SK-N-SH (cell line): Measurements from ENCODE around the gene DHRS1. TPM values are rescaled to one million over a fixed set of nuclear protein-coding genes. Genes with fewer than 3 reads are reported as not detected.

Experiments used
- CTCF ChIA-PET: fragments of 300-600, 350-600 bp; formaldehyde crosslinking; extraction: SDS; loops from one replicate; lab custom pipeline; 2021; lab: Yijun Ruan, JAX
- POLR2A ChIA-PET: fragments of 350-600 bp; sonication (Branson Sonifier 250); formaldehyde crosslinking; extraction: SDS; loops from one replicate; lab custom pipeline; 2020; ENCODE audit warnings: antibody characterized with exemption, inconsistent platforms; lab: Yijun Ruan, JAX
- DNase-seq: peaks from one replicate; pipeline ENCODE4 v3.0.0; 2012
- H2AFZ ChIP-seq: fragments of 200-600 bp; sonication (generic); 2 replicates; pipeline ENCODE4 v1.8.1; 2016; ENCODE audit warnings: antibody characterized with exemption, mild to moderate bottlenecking, low read depth
- H3F3A ChIP-seq: fragments of 200-600 bp; sonication (generic); replicated peaks from 2 replicates; pipeline ENCODE3; 2016; ENCODE audit warnings: antibody characterized with exemption, mild to moderate bottlenecking; ENCODE audit not compliant: insufficient read depth
- H3K27ac ChIP-seq, 2 experiments: fragments of 200-500 bp in 1 of 2; fragments of 200-600 bp in 1 of 2; sonication (Bioruptor generic) in 1 of 2; sonication (generic), shearing (Covaris generic) in 1 of 2; 2 replicates each; pipeline versions ENCODE4 v1.5.1 to v1.6.1; 2014 to 2016; ENCODE audit warnings: low read depth in 2 of 2, inconsistent platforms in 1 of 2, low read length in 1 of 2, mild to moderate bottlenecking in 1 of 2, mixed read lengths in 1 of 2
- H3K27me3 ChIP-seq: fragments of 200-600 bp; sonication (generic), shearing (Covaris generic); 2 replicates; pipeline ENCODE4 v1.6.1; 2016; ENCODE audit warnings: mixed run types; ENCODE audit not compliant: insufficient read depth
- H3K36me3 ChIP-seq, 2 experiments: fragments of 200-500 bp in 1 of 2; fragments of 200-600 bp in 1 of 2; sonication (Bioruptor generic) in 1 of 2; sonication (generic) in 1 of 2; replicated peaks in 1 of 2; 2 replicates each; pipeline versions ENCODE3 to v1.5.1; 2014 to 2016; ENCODE audit warnings: low read length in 1 of 2, mild to moderate bottlenecking in 1 of 2; ENCODE audit not compliant: insufficient read depth in 2 of 2, control insufficient read depth in 1 of 2
- H3K4me1 ChIP-seq, 2 experiments: fragments of 200-500 bp in 1 of 2; fragments of 200-600 bp in 1 of 2; sonication (Bioruptor generic) in 1 of 2; sonication (generic), shearing (Covaris generic) in 1 of 2; 2 replicates each; pipeline versions ENCODE4 v1.5.1 to v1.6.1; 2014 to 2016; ENCODE audit warnings: low read depth in 1 of 2, low read length in 1 of 2, mixed run types in 1 of 2; ENCODE audit not compliant: insufficient read depth in 2 of 2, control insufficient read depth in 1 of 2
- H3K4me2 ChIP-seq: fragments of 200-600 bp; sonication (generic), shearing (Covaris generic); 2 replicates; pipeline ENCODE4 v1.6.1; 2017; ENCODE audit warnings: mixed run types
- H3K4me3 ChIP-seq, 2 experiments: fragments of 200-500 bp in 1 of 2; fragments of 200-600 bp in 1 of 2; sonication (Bioruptor generic) in 1 of 2; sonication (generic), shearing (Covaris generic) in 1 of 2; 2 replicates each; pipeline versions ENCODE4 v1.5.1 to v1.8.1; 2014 to 2016; ENCODE audit warnings: low read depth in 2 of 2, inconsistent platforms in 1 of 2, low read length in 1 of 2, mild to moderate bottlenecking in 1 of 2, mixed read lengths in 1 of 2, moderate library complexity in 1 of 2
- H3K79me2 ChIP-seq: fragments of 200-600 bp; sonication (generic); 2 replicates; pipeline ENCODE4 v1.8.1; 2017; ENCODE audit warnings: mild to moderate bottlenecking; ENCODE audit not compliant: insufficient read depth
- H3K9ac ChIP-seq: fragments of 200-600 bp; sonication (generic); 2 replicates; pipeline ENCODE4 v1.6.1; 2017; ENCODE audit warnings: mixed run types
- H3K9me2 ChIP-seq: fragments of 200-600 bp; sonication (generic); 2 replicates; pipeline ENCODE4 v1.6.1; 2017; ENCODE audit warnings: mixed run types
- H3K9me3 ChIP-seq: fragments of 200-600 bp; sonication (generic); 2 replicates; pipeline ENCODE4 v1.6.1; 2017; ENCODE audit warnings: mixed run types, mild to moderate bottlenecking, moderate library complexity
- H4K20me1 ChIP-seq: fragments of 200-600 bp; sonication (generic); 2 replicates; pipeline ENCODE4 v1.6.1; 2017; ENCODE audit warnings: mild to moderate bottlenecking, mixed run types; ENCODE audit not compliant: insufficient read depth
- FOSL2 ChIP-seq: IDR thresholded peaks from 2 replicates; pipeline ENCODE4 v1.4.0; 2012; ENCODE audit warnings: low read depth, mild to moderate bottlenecking, moderate library complexity, borderline replicate concordance
- GATA2 ChIP-seq: sonication (generic); formaldehyde crosslinking; IDR thresholded peaks from 2 replicates; pipeline ENCODE4 v1.5.0; 2020; ENCODE audit warnings: mild to moderate bottlenecking, missing genetic modification reagents
- JUND ChIP-seq: IDR thresholded peaks from 2 replicates; pipeline ENCODE4 v1.4.0; 2012
- MEF2A ChIP-seq: IDR thresholded peaks from 2 replicates; pipeline ENCODE4 v1.4.0; 2012; ENCODE audit warnings: low read depth, borderline replicate concordance
- MXI1 ChIP-seq: IDR thresholded peaks from 2 replicates; pipeline ENCODE4 v1.6.1; 2012; ENCODE audit warnings: mild to moderate bottlenecking, low read depth, low read length, improper control_type of control experiment
- NRF1 ChIP-seq: IDR thresholded peaks from 2 replicates; pipeline ENCODE4 v1.6.1; 2012; ENCODE audit warnings: low read depth, mild to moderate bottlenecking, low read length
- RAD21 ChIP-seq: IDR thresholded peaks from 2 replicates; pipeline ENCODE4 v1.6.1; 2012; ENCODE audit warnings: mild to moderate bottlenecking, low read length
- RCOR1 ChIP-seq: fragments of 150-350 bp; IDR thresholded peaks from 2 replicates; pipeline ENCODE4 v1.6.1; 2017; ENCODE audit warnings: antibody characterized with exemption, low read length
- RFX5 ChIP-seq: IDR thresholded peaks from 2 replicates; pipeline ENCODE4 v1.6.1; 2012; ENCODE audit warnings: mild to moderate bottlenecking, improper control_type of control experiment, low read length
- RXRA ChIP-seq: IDR thresholded peaks from 2 replicates; pipeline ENCODE4 v1.4.0; 2012; ENCODE audit warnings: low read depth, mild to moderate bottlenecking, borderline replicate concordance
- SIN3A ChIP-seq: IDR thresholded peaks from 2 replicates; pipeline ENCODE4 v1.6.1; 2012; ENCODE audit warnings: low read depth, mild to moderate bottlenecking, low read length, moderate library complexity, borderline replicate concordance
- SMC3 ChIP-seq: IDR thresholded peaks from 2 replicates; pipeline ENCODE4 v1.6.1; 2012; ENCODE audit warnings: low read depth, low read length, improper control_type of control experiment
- TAF1 ChIP-seq: IDR thresholded peaks from 2 replicates; pipeline ENCODE4 v1.6.1; 2012; ENCODE audit warnings: low read depth, mild to moderate bottlenecking, low read length, moderate library complexity, borderline replicate concordance
- YY1 ChIP-seq: IDR thresholded peaks from 2 replicates; pipeline ENCODE4 v1.4.0; 2012; ENCODE audit warnings: low read depth, mild to moderate bottlenecking
- WGBS: methylation state at CpG from one replicate; pipeline ENCODE4 v1.1.6; 2017; ENCODE audit warnings: low lambda C conversion rate; 5-methylcytosine and 5-hydroxymethylcytosine counted together
- polyA plus RNA-seq, 3 experiments: library from polyadenylated mRNA; depleted of rRNA; stranded (reverse); fragments of >200 nt; gene quantifications; 2 replicates each; pipeline ENCODE4 v1.2.3, GENCODE V29; 2012
- TF ChIP-seq, protein P1 (sequence below): IDR thresholded peaks from 2 replicates; pipeline ENCODE4; 2012
- TF ChIP-seq, protein P2 (sequence below): fragments of 200-600 bp; sonication (generic); IDR thresholded peaks from 2 replicates; pipeline ENCODE4 v1.6.1; 2017; ENCODE audit warnings: antibody characterized with exemption, mild to moderate bottlenecking, moderate library complexity
- TF ChIP-seq, protein P3 (sequence below): fragments of 150-350 bp; IDR thresholded peaks from 2 replicates; pipeline ENCODE4 v1.6.1; 2017; ENCODE audit warnings: antibody characterized with exemption, low read length, low read depth, borderline replicate concordance

Gene DHRS1
- polyA plus RNA-seq, 1 of the 3 experiments (the other 2 are of a cell fraction) = 65.4 TPM

DNA sequence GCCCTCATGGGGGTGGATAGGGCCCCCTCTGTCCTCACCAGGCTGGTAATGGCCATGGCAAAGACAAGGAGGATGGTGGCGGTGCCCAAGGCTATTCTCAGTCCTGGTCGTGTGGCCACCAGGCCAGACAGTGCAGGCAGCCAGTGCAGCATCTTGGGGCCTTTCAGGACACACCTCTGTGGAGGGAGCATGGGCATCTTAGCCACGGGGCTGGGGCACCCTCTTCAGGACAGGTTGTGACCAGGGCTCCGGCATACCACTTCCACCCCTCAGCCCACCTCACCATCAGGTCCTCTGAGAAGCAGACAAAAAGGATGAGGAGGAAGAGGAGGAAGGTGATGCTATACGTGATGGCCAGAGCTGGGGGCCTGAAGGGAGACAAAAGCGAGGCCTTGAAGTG is 24.4 kb upstream of the DHRS1 start:
- no peaks in the 10 kb centered on the region for H3K36me3 ChIP-seq
- H3K27me3 ChIP-seq = peaks cover 11% of the 10 kb centered on the region; the same call in 1 of the 2 replicates
- H2AFZ ChIP-seq = no peak overlapping the region
- no peak for TF ChIP-seq SMC3
- TF ChIP-seq SIN3A = no peak
- TF ChIP-seq NRF1 = no peak
- TF ChIP-seq RFX5 = no peak
- TF ChIP-seq TAF1 = no peak
- no peak for TF ChIP-seq RCOR1
- TF ChIP-seq, protein P1, sequence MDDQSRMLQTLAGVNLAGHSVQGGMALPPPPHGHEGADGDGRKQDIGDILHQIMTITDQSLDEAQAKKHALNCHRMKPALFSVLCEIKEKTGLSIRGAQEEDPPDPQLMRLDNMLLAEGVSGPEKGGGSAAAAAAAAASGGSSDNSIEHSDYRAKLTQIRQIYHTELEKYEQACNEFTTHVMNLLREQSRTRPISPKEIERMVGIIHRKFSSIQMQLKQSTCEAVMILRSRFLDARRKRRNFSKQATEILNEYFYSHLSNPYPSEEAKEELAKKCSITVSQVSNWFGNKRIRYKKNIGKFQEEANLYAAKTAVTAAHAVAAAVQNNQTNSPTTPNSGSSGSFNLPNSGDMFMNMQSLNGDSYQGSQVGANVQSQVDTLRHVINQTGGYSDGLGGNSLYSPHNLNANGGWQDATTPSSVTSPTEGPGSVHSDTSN = no peak
- no peak for TF ChIP-seq YY1
- no peak for TF ChIP-seq MXI1
- TF ChIP-seq MEF2A = no peak
- TF ChIP-seq, protein P2, sequence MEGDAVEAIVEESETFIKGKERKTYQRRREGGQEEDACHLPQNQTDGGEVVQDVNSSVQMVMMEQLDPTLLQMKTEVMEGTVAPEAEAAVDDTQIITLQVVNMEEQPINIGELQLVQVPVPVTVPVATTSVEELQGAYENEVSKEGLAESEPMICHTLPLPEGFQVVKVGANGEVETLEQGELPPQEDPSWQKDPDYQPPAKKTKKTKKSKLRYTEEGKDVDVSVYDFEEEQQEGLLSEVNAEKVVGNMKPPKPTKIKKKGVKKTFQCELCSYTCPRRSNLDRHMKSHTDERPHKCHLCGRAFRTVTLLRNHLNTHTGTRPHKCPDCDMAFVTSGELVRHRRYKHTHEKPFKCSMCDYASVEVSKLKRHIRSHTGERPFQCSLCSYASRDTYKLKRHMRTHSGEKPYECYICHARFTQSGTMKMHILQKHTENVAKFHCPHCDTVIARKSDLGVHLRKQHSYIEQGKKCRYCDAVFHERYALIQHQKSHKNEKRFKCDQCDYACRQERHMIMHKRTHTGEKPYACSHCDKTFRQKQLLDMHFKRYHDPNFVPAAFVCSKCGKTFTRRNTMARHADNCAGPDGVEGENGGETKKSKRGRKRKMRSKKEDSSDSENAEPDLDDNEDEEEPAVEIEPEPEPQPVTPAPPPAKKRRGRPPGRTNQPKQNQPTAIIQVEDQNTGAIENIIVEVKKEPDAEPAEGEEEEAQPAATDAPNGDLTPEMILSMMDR = no peak
- no peak for TF ChIP-seq RAD21
- TF ChIP-seq, protein P3, sequence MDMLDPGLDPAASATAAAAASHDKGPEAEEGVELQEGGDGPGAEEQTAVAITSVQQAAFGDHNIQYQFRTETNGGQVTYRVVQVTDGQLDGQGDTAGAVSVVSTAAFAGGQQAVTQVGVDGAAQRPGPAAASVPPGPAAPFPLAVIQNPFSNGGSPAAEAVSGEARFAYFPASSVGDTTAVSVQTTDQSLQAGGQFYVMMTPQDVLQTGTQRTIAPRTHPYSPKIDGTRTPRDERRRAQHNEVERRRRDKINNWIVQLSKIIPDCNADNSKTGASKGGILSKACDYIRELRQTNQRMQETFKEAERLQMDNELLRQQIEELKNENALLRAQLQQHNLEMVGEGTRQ = no peak
- no peak for TF ChIP-seq JUND
- TF ChIP-seq GATA2 (CRISPR knock-in tag) = no peak
- no peak for TF ChIP-seq FOSL2
- no peak for TF ChIP-seq RXRA
- no peaks in the 10 kb centered on the region for H3K79me2 ChIP-seq
- no peaks in the 10 kb centered on the region for H4K20me1 ChIP-seq
- H3K9ac ChIP-seq = no peak overlapping the region
- no peaks in the 10 kb centered on the region for H3K9me2 ChIP-seq
- no peak overlapping the region for H3K4me2 ChIP-seq
- no peak overlapping the region for H3K4me3 ChIP-seq
- ChIA-PET POLR2A (no interaction called here), CTCF (interaction anchor here (1.0 to 14.6 kb wide), 6 partner anchors 9 to 113 kb away, joined by 4 to 115 read pairs (median 49); partner anchors contain the start of genes ADCY4, CIDEB, KHNYN and LTB4R)
- WGBS = 48% methylated on average over 5 of the region's 6 CpGs
- no peak for DNase-seq
- H3K27ac ChIP-seq = no peak overlapping the region
- no peaks in the 10 kb centered on the region for H3K4me1 ChIP-seq
- no peaks in the 10 kb centered on the region for H3K9me3 ChIP-seq
- no peaks in the 10 kb centered on the region for H3F3A ChIP-seq
